HepG2 (cell line): Measurements from ENCODE around the gene BHLHE41. TPM values are rescaled to one million over a fixed set of nuclear protein-coding genes. Genes with fewer than 3 reads are reported as not detected.

Experiments
- ATAC-seq: fragments of 200-7000 bp; cut with Tn5 transposase; 3 replicates; pipeline ENCODE4 v1.9.1; 2020; ENCODE audit warnings: mild to moderate bottlenecking, moderate library complexity
- BruUV-seq: library from RNA; stranded (reverse); fragments of 400-500 nt; replicated peaks from 2 replicates; lab custom pipeline; 2021; lab: Mats Ljungman, UMichigan
- CTCF ChIA-PET: fragments of 300-600 bp; formaldehyde crosslinking; extraction: SDS; loops from one replicate; lab custom pipeline; 2021; ENCODE audit warnings: low total read pairs, inconsistent platforms, low intra/inter-chr PET ratio; lab: Yijun Ruan, JAX
- POLR2A ChIA-PET: fragments of 350-600 bp; sonication (Branson Sonifier 250); formaldehyde crosslinking; loops from one replicate; lab custom pipeline; 2020; ENCODE audit warnings: antibody characterized with exemption, inconsistent platforms; lab: Yijun Ruan, JAX
- DNase-seq: peaks from one replicate; pipeline ENCODE4 v3.0.0-alpha.2; 2015; ENCODE audit warnings: low spot score
- FAIRE-seq: peaks from 3 replicates; lab custom pipeline; 2011; peaks lifted over from hg19 to GRCh38; lab: Jason Lieb, UNC
- H2AFZ ChIP-seq: one replicate; pipeline ENCODE4 v1.6.1; 2011; ENCODE audit warnings: low read length, inconsistent platforms
- H3K27ac ChIP-seq: fragments of 300-600 bp; 3 replicates; pipeline ENCODE4 v1.8.0; 2011; ENCODE audit warnings: mixed run types, mild to moderate bottlenecking, mixed read lengths, low read length, inconsistent platforms; ENCODE audit not compliant: insufficient read depth; ENCODE audit errors: extremely low read length
- H3K27me3 ChIP-seq, 2 experiments: fragments of 200-600 bp in 1 of 2; 2 replicates in 1 of 2; 3 replicates in 1 of 2; pipeline versions ENCODE4 v1.6.0 to v1.8.0; 2011; ENCODE audit warnings: low read length in 2 of 2, mild to moderate bottlenecking in 2 of 2, moderate library complexity in 2 of 2, inconsistent platforms in 1 of 2; ENCODE audit not compliant: insufficient read depth in 2 of 2, control insufficient read depth in 1 of 2
- H3K36me3 ChIP-seq, 2 experiments: fragments of 200-600 bp in 1 of 2; replicated peaks in 1 of 2; 2 replicates in 1 of 2; 3 replicates in 1 of 2; pipeline versions ENCODE4 v1.5.1 to v1.8.0; 2011; ENCODE audit warnings: low read length in 2 of 2, inconsistent platforms in 1 of 2; ENCODE audit not compliant: insufficient read depth in 2 of 2, control insufficient read depth in 1 of 2
- H3K4me1 ChIP-seq: 2 replicates; pipeline ENCODE4 v1.5.1; 2012; ENCODE audit warnings: low read length, inconsistent platforms; ENCODE audit not compliant: insufficient read depth
- H3K4me2 ChIP-seq: 2 replicates; pipeline ENCODE4 v1.6.0; 2011; ENCODE audit warnings: low read depth, low read length, inconsistent platforms
- H3K4me3 ChIP-seq, 3 experiments: fragments of 200-600 bp in 1 of 3; sonication (generic), shearing (Covaris generic) in 1 of 3; replicated peaks in 1 of 3; 2 replicates each; pipeline ENCODE4 v1.5.1; 2011 to 2016; ENCODE audit warnings: low read length in 3 of 3, inconsistent platforms in 2 of 3, low read depth in 2 of 3, mild to moderate bottlenecking in 2 of 3, control low read depth in 1 of 3, mixed read lengths in 1 of 3; ENCODE audit not compliant: insufficient read depth in 1 of 3
- H3K79me2 ChIP-seq: one replicate; pipeline ENCODE4 v1.6.1; 2011; ENCODE audit warnings: low read length, inconsistent platforms; ENCODE audit not compliant: insufficient read depth
- H3K9ac ChIP-seq: 2 replicates; pipeline ENCODE4 v1.6.0; 2011; ENCODE audit warnings: mild to moderate bottlenecking, low read depth, low read length, inconsistent platforms; ENCODE audit not compliant: insufficient read depth
- H3K9me3 ChIP-seq: 2 replicates; pipeline ENCODE4 v1.5.1; 2012; ENCODE audit warnings: mild to moderate bottlenecking, low read length
- H4K20me1 ChIP-seq: 2 replicates; pipeline ENCODE4 v1.6.0; 2011; ENCODE audit warnings: inconsistent platforms, mild to moderate bottlenecking, low read length, moderate library complexity; ENCODE audit not compliant: insufficient read depth
- EEA1 ChIP-seq: sonication (generic); formaldehyde crosslinking; IDR thresholded peaks from 2 replicates; pipeline ENCODE4 v1.5.1; 2020; ENCODE audit warnings: mild to moderate bottlenecking, missing genetic modification reagents, borderline replicate concordance
- ELF3 ChIP-seq: IDR thresholded peaks from 2 replicates; pipeline ENCODE4 v1.6.1; 2016; ENCODE audit warnings: missing genetic modification reagents, missing compliant biosample characterization
- ESRRA ChIP-seq: sonication (generic); formaldehyde crosslinking; IDR thresholded peaks from 2 replicates; pipeline ENCODE4 v1.5.1; 2020; ENCODE audit warnings: mild to moderate bottlenecking, low read depth, missing genetic modification reagents
- HNRNPH1 ChIP-seq: fragments of 200-400 bp; formaldehyde crosslinking; optimal IDR thresholded peaks from 2 replicates; pipeline ENCODE3; 2017; ENCODE audit warnings: mild to moderate bottlenecking, low read depth, low read length
- HNRNPL ChIP-seq: fragments of 200-400 bp; formaldehyde crosslinking; IDR thresholded peaks from 2 replicates; pipeline ENCODE4 v1.6.1; 2017; ENCODE audit warnings: mild to moderate bottlenecking, low read depth, low read length
- NKX3-1 ChIP-seq: sonication (generic); formaldehyde crosslinking; IDR thresholded peaks from 2 replicates; pipeline ENCODE4 v1.5.0; 2020; ENCODE audit warnings: missing genetic modification reagents
- NONO ChIP-seq, 2 experiments: fragments of 450-650 bp in 1 of 2; sonication (generic) in 1 of 2; formaldehyde crosslinking in 1 of 2; IDR thresholded peaks in 1 of 2; conservative IDR thresholded peaks in 1 of 2; 2 replicates each; pipeline versions ENCODE4 v1.6.1 to v1.8.0; 2017 to 2022; ENCODE audit warnings: mild to moderate bottlenecking in 1 of 2, missing genetic modification reagents in 1 of 2, moderate library complexity in 1 of 2
- NR2F2 ChIP-seq: IDR thresholded peaks from 2 replicates; pipeline ENCODE4 v1.6.1; 2012; ENCODE audit warnings: low read depth, inconsistent platforms, borderline replicate concordance
- PITX1 ChIP-seq: sonication (generic); formaldehyde crosslinking; IDR thresholded peaks from 2 replicates; pipeline ENCODE4 v1.5.1; 2020; ENCODE audit warnings: mild to moderate bottlenecking, missing genetic modification reagents
- POGZ ChIP-seq: sonication (generic); formaldehyde crosslinking; IDR thresholded peaks from 2 replicates; pipeline ENCODE4 v1.4.0; 2020; ENCODE audit warnings: mild to moderate bottlenecking, missing genetic modification reagents
- REXO4 ChIP-seq: sonication (generic); formaldehyde crosslinking; IDR thresholded peaks from 2 replicates; pipeline ENCODE4 v1.8.0; 2022; ENCODE audit warnings: missing genetic modification reagents, mild to moderate bottlenecking, borderline replicate concordance
- SMARCC2 ChIP-seq: fragments of 450-650 bp; IDR thresholded peaks from 2 replicates; pipeline ENCODE4 v1.6.1; 2017; ENCODE audit warnings: antibody characterized with exemption, mild to moderate bottlenecking
- ZFP37 ChIP-seq: sonication (generic); formaldehyde crosslinking; IDR thresholded peaks from 2 replicates; pipeline ENCODE4 v1.4.0; 2020; ENCODE audit warnings: missing genetic modification reagents, borderline replicate concordance
- ZNF891 ChIP-seq: sonication (generic); formaldehyde crosslinking; IDR thresholded peaks from 2 replicates; pipeline ENCODE4 v1.5.0; 2020; ENCODE audit warnings: mild to moderate bottlenecking, missing genetic modification reagents
- WGBS: methylation state at CpG from one replicate; pipeline ENCODE4 v1.1.6; 2017; ENCODE audit warnings: low lambda C conversion rate; 5-methylcytosine and 5-hydroxymethylcytosine counted together
- in situ Hi-C: cut with HindIII; loops from 2 replicates; pipeline ENCODE4 v1.10.0; 2017; ENCODE audit warnings: low pct_unique_long_range_greater_than_20kb; ENCODE audit not compliant: extremely low pct_ligation_motif_present
- intact Hi-C: fragments of 100-400 bp; cut with micrococcal nuclease; formaldehyde crosslinking; loops from one replicate; pipeline ENCODE4 v1.10.0; 2022; ENCODE audit not compliant: unreplicated experiment
- polyA plus RNA-seq, 8 experiments: library from polyadenylated mRNA; depleted of rRNA in 3 of 8; stranded (reverse) in 7 of 8; unstranded in 1 of 8; fragments of >200 nt; fragmentation: Illumina TruSeq in 4 of 8; extraction: Trizol in 4 of 8; gene quantifications; 2 replicates each; pipeline versions ENCODE4 v1.2.1 to v1.2.3, GENCODE V29; 2011 to 2016; ENCODE audit warnings: low read depth in 4 of 8, missing spikeins in 1 of 8, mixed read lengths in 1 of 8; ENCODE audit not compliant: insufficient read depth in 1 of 8
- total RNA-seq, 5 experiments: library from RNA; depleted of rRNA; stranded (reverse); fragments of >200 nt; fragmentation: Illumina TruSeq; extraction: Trizol; gene quantifications; 2 replicates each; pipeline ENCODE4 v1.2.3, GENCODE V29; 2016; ENCODE audit warnings: low read depth in 1 of 5
- TF ChIP-seq, protein P1 (sequence below): sonication (generic); formaldehyde crosslinking; IDR thresholded peaks from 2 replicates; pipeline ENCODE4 v1.4.0; 2020; ENCODE audit warnings: missing genetic modification reagents
- TF ChIP-seq, protein P2 (sequence below): IDR thresholded peaks from 2 replicates; pipeline ENCODE4 v1.6.1; 2016; ENCODE audit warnings: mild to moderate bottlenecking, missing biosample characterization, missing genetic modification reagents
- TF ChIP-seq, protein P3 (sequence below): sonication (generic); formaldehyde crosslinking; IDR thresholded peaks from 2 replicates; pipeline ENCODE4 v1.4.0; 2020; ENCODE audit warnings: low read depth, mild to moderate bottlenecking, missing genetic modification reagents
- TF ChIP-seq, protein P4 (sequence below): sonication (generic); formaldehyde crosslinking; IDR thresholded peaks from 2 replicates; pipeline ENCODE4 v1.4.0; 2020; ENCODE audit warnings: mild to moderate bottlenecking, missing genetic modification reagents
- TF ChIP-seq, protein P5 (sequence below): sonication (generic); formaldehyde crosslinking; IDR thresholded peaks from 2 replicates; pipeline ENCODE4 v1.4.0; 2020; ENCODE audit warnings: missing genetic modification reagents, low read depth, mild to moderate bottlenecking, borderline replicate concordance

The BHLHE41 gene
- total and polyA plus RNA-seq, 2 of the 13 experiments (the other 11 are each of a cell fraction or from before 2014, with no cell fraction given), result 0.03 TPM; not detected in 1

DNA sequence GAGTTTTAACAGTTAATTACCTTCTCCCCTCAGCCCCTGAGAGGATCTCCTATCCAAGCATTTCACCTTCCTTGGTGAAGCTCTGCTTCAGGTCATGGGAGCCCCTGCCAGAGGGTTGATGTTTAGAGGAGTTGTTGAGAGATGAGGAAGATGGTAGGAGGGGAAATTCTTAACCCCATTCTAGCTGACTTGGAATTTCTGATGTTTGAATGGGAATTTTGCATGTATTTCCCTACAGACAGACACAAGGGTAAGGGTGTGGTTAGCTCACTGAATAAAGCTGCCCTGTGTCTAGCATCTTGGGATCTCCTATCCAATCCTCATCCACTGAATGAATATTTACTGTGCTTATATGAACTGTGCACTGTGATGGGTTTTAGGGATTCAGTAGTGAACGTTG, 7.1 kb upstream of the BHLHE41 start (continued):
- TF ChIP-seq EEA1 (CRISPR knock-in tag), result no peak
- TF ChIP-seq, protein P1, sequence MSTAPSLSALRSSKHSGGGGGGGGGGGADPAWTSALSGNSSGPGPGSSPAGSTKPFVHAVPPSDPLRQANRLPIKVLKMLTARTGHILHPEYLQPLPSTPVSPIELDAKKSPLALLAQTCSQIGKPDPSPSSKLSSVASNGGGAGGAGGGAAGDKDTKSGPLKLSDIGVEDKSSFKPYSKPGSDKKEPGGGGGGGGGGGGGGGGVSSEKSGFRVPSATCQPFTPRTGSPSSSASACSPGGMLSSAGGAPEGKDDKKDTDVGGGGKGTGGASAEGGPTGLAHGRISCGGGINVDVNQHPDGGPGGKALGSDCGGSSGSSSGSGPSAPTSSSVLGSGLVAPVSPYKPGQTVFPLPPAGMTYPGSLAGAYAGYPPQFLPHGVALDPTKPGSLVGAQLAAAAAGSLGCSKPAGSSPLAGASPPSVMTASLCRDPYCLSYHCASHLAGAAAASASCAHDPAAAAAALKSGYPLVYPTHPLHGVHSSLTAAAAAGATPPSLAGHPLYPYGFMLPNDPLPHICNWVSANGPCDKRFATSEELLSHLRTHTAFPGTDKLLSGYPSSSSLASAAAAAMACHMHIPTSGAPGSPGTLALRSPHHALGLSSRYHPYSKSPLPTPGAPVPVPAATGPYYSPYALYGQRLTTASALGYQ (CRISPR knock-in tag), result no peak
- TF ChIP-seq NKX3-1 (CRISPR knock-in tag), result no peak
- TF ChIP-seq, protein P2, sequence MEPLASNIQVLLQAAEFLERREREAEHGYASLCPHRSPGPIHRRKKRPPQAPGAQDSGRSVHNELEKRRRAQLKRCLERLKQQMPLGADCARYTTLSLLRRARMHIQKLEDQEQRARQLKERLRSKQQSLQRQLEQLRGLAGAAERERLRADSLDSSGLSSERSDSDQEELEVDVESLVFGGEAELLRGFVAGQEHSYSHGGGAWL, result no peak
- TF ChIP-seq, protein P3, sequence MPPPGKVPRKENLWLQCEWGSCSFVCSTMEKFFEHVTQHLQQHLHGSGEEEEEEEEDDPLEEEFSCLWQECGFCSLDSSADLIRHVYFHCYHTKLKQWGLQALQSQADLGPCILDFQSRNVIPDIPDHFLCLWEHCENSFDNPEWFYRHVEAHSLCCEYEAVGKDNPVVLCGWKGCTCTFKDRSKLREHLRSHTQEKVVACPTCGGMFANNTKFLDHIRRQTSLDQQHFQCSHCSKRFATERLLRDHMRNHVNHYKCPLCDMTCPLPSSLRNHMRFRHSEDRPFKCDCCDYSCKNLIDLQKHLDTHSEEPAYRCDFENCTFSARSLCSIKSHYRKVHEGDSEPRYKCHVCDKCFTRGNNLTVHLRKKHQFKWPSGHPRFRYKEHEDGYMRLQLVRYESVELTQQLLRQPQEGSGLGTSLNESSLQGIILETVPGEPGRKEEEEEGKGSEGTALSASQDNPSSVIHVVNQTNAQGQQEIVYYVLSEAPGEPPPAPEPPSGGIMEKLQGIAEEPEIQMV (CRISPR knock-in tag), result no peak
- TF ChIP-seq ZFP37, result no peak

DNA sequence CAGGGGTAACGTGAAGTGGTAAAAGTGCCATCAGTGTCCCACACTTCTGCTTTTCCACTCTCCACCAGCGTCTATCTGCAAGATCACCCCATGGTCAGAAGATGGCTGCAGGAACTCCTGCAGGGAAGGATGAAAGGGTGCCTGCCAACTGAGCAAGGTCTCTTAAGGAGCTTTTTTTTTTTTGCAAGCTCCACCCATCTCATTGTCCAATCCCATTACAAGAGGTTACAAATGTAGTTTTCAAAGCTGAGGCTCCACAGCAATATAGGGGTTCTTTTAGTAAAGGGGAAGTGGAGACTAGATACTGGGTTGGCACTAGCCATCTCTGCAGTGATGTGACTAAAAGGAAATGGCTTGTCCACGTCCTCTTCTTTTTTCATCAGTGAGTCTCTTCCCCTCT, 5.9 kb upstream of the BHLHE41 start:
- Histone ChIP-seq H3K36me3 (no peaks in the 10 kb centered on the region), H3K79me2 (no peaks in the 10 kb centered on the region), H2AFZ (no peak overlapping the region), H3K27ac (no peak overlapping the region), H3K9ac (no peak overlapping the region), H3K4me1 (peaks cover under 1% of the 10 kb centered on the region), H3K4me3 (no peak overlapping the region), H3K27me3 (peaks cover 2 to 40% of the 10 kb centered on the region in 2 experiments; a peak in 4 of 5 replicates), H3K4me2 (no peak overlapping the region), H3K9me3 (no peaks in the 10 kb centered on the region), H4K20me1 (no peaks in the 10 kb centered on the region)
- WGBS, result 2% methylated on average over 3 of the region's 3 CpGs
- in situ Hi-C loops (no loop called here), intact Hi-C loops (no loop called here)
- ATAC-seq, result no peak
- no peak for DNase-seq
- BruUV-seq, result no TSS peak
- CTCF ChIA-PET, result no interaction called here
- POLR2A ChIA-PET, result no interaction called here
- no peak for FAIRE-seq
- TF ChIP-seq NONO (IDR thresholded peaks at IDR 0.05), result no peak
- no peak for TF ChIP-seq NONO (CRISPR knock-in tag; conservative IDR thresholded peaks at IDR 0.05)
- no peak for TF ChIP-seq HNRNPH1
- no peak for TF ChIP-seq PITX1 (CRISPR knock-in tag)
- TF ChIP-seq POGZ, result no peak
- TF ChIP-seq, protein P4, sequence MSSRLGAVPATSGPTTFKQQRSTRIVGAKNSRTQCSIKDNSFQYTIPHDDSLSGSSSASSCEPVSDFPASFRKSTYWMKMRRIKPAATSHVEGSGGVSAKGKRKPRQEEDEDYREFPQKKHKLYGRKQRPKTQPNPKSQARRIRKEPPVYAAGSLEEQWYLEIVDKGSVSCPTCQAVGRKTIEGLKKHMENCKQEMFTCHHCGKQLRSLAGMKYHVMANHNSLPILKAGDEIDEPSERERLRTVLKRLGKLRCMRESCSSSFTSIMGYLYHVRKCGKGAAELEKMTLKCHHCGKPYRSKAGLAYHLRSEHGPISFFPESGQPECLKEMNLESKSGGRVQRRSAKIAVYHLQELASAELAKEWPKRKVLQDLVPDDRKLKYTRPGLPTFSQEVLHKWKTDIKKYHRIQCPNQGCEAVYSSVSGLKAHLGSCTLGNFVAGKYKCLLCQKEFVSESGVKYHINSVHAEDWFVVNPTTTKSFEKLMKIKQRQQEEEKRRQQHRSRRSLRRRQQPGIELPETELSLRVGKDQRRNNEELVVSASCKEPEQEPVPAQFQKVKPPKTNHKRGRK (CRISPR knock-in tag), result no peak
- TF ChIP-seq ELF3 (CRISPR knock-in tag), result no peak
- TF ChIP-seq ZNF891 (CRISPR knock-in tag), result no peak
- TF ChIP-seq REXO4, result no peak
- no peak for TF ChIP-seq ESRRA (CRISPR knock-in tag)
- no peak for TF ChIP-seq NR2F2
- TF ChIP-seq SMARCC2, result no peak
- no peak for TF ChIP-seq HNRNPL
- TF ChIP-seq, protein P5, sequence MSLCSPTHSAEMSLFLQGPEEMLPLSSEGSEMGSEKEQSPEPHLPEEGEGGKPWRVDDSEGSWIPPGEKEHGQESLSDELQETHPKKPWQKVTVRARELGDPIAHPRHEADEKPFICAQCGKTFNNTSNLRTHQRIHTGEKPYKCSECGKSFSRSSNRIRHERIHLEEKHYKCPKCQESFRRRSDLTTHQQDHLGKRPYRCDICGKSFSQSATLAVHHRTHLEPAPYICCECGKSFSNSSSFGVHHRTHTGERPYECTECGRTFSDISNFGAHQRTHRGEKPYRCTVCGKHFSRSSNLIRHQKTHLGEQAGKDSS (CRISPR knock-in tag), result no peak
